Thyroid gland (tissue), 4 donors: ENCODE measurements around the gene VPS35L. TPM values are rescaled to one million over a fixed set of nuclear protein-coding genes. Genes with fewer than 3 reads are reported as not detected.

Experiments
- DNase-seq, 2 donors: peaks; one replicate each; pipeline ENCODE4 v3.0.0-alpha.2; 2019
- H3K27ac ChIP-seq, 3 donors: fragments of 200-600 bp; sonication (generic); 1 replicate in 2 of 3; 2 replicates in 1 of 3; pipeline ENCODE4 v1.5.1; 2016 to 2019; ENCODE audit warnings: mild to moderate bottlenecking in 1 of 3, moderate library complexity in 1 of 3
- H3K27me3 ChIP-seq: fragments of 200-600 bp; sonication (generic); one replicate; pipeline ENCODE4 v1.5.1; 2019
- H3K36me3 ChIP-seq, 2 donors: fragments of 200-600 bp; sonication (generic); one replicate each; pipeline ENCODE4 v1.5.1; 2016 to 2019
- H3K4me1 ChIP-seq, 2 donors: fragments of 200-600 bp; sonication (generic); one replicate each; pipeline ENCODE4 v1.5.1; 2017 to 2019
- H3K4me3 ChIP-seq, 3 donors: fragments of 200-600 bp; sonication (generic); replicated peaks in 1 of 3; 1 replicate in 2 of 3; 2 replicates in 1 of 3; pipeline ENCODE4 v1.5.1; 2016; ENCODE audit warnings: mild to moderate bottlenecking in 1 of 3
- H3K9me3 ChIP-seq: fragments of 200-600 bp; sonication (generic); one replicate; pipeline ENCODE4 v1.5.1; 2017
- CTCF ChIP-seq, 6 experiments: fragments of 200-600 bp in 3 of 6; fragments of 450-650 bp in 3 of 6; sonication (generic) in 3 of 6; IDR thresholded peaks; one replicate each; pipeline ENCODE4 v1.5.1; 2016 to 2019; ENCODE audit warnings: antibody characterized with exemption in 6 of 6, mild to moderate bottlenecking in 2 of 6, inconsistent platforms in 1 of 6, moderate library complexity in 1 of 6
- POLR2A ChIP-seq, 2 donors: fragments of 450-650 bp; IDR thresholded peaks; one replicate each; pipeline ENCODE4 v1.6.1; 2017; ENCODE audit warnings: antibody characterized with exemption in 2 of 2, mild to moderate bottlenecking in 2 of 2, moderate library complexity in 1 of 2
- WGBS, 2 donors: methylation state at CpG; one replicate each; pipeline ENCODE4 v1.1.5; 2017; 5-methylcytosine and 5-hydroxymethylcytosine counted together
- intact Hi-C: fragments of 100-400 bp; cut with DNase I; formaldehyde crosslinking; loops from one replicate; pipeline ENCODE4 v1.15.1; 2023
- total RNA-seq, 4 donors: library from RNA; depleted of rRNA; stranded (reverse); fragments of >200 nt; gene quantifications; one replicate each; pipeline ENCODE4 v1.2.3, GENCODE V29; 2016

VPS35L gene
- total RNA-seq, 4 donors from 2014 or later, result 64.9 to 74.3 (median 68.8) TPM

GRCh38 chr16:19696328-19696727 is 140.8 kb downstream of the VPS35L start:
- DNase-seq, result peak; percentile 75 to 79
- WGBS, 2 donors, result 44 to 61% methylated on average over 9 of the region's 10 CpGs
- no peaks in the 10 kb centered on the region for H3K9me3 ChIP-seq
- peak overlapping the region; percentile 52 to 91 (median 82) for H3K27ac ChIP-seq
- peaks cover 3 to 8% of the 10 kb centered on the region in 2 donors for H3K36me3 ChIP-seq
- intact Hi-C loops, result no loop called here
- peaks cover 37 to 59% of the 10 kb centered on the region in 2 donors for H3K4me1 ChIP-seq
- TF ChIP-seq POLR2A (IDR thresholded peaks at IDR 0.05) (no peak), CTCF (IDR thresholded peaks at IDR 0.05) (no peak)
- H3K27me3 ChIP-seq, result no peaks in the 10 kb centered on the region
- no peak overlapping the region for H3K4me3 ChIP-seq

GRCh38 chr16:19696961-19697360 is 141.5 kb downstream of the VPS35L start:
- Histone ChIP-seq H3K9me3 (no peaks in the 10 kb centered on the region), H3K27ac (peak overlapping the region; percentile 52 to 91 (median 82)), H3K36me3 (peaks cover 0 to 4% of the 10 kb centered on the region in 2 donors), H3K27me3 (no peaks in the 10 kb centered on the region), H3K4me3 (no peak overlapping the region), H3K4me1 (peaks cover 43 to 64% of the 10 kb centered on the region in 2 donors)
- DNase-seq, result no peak
- WGBS, 2 donors, result 91 to 99% methylated on average over 14 to 15 of the region's 15 CpGs
- TF ChIP-seq CTCF (IDR thresholded peaks at IDR 0.05), result no peak
- TF ChIP-seq POLR2A (IDR thresholded peaks at IDR 0.05), result no peak
- intact Hi-C loops, result no loop called here

GRCh38 chr16:19697756-19698318 is 142.3 kb downstream of the VPS35L start:
- intact Hi-C loops, result no loop called here
- Histone ChIP-seq H3K4me3 (no peak overlapping the region), H3K36me3 (no peaks in the 10 kb centered on the region), H3K27ac (peak overlapping the region in 2 of 3 donors; percentile 82 to 91), H3K27me3 (no peaks in the 10 kb centered on the region), H3K9me3 (no peaks in the 10 kb centered on the region), H3K4me1 (peaks cover 43 to 64% of the 10 kb centered on the region in 2 donors)
- TF ChIP-seq CTCF (IDR thresholded peaks at IDR 0.05), result no peak
- TF ChIP-seq POLR2A (IDR thresholded peaks at IDR 0.05), result no peak
- DNase-seq, result no peak
- WGBS, 2 donors, result 91% methylated on average over 6 to 8 of the region's 8 CpGs

GRCh38 chr16:19698480-19699465 is 143.3 kb downstream of the VPS35L start:
- peaks cover 0 to 3% of the 10 kb centered on the region in 2 donors for H3K36me3 ChIP-seq

More at GRCh38 chr16:19698480-19699465, 143.3 kb downstream of the VPS35L start:
- Histone ChIP-seq H3K4me3 (no peak overlapping the region), H3K27ac (peak overlapping the region in 2 of 3 donors; percentile 82 to 91), H3K4me1 (peaks cover 43 to 64% of the 10 kb centered on the region in 2 donors), H3K9me3 (no peaks in the 10 kb centered on the region), H3K27me3 (no peaks in the 10 kb centered on the region)
- WGBS, 2 donors, result 81 to 82% methylated on average over 18 to 19 of the region's 19 CpGs
- TF ChIP-seq POLR2A (IDR thresholded peaks at IDR 0.05), result no peak
- no peak for TF ChIP-seq CTCF (IDR thresholded peaks at IDR 0.05)
- peak; percentile 26 to 34 for DNase-seq
- intact Hi-C loops, result no loop called here
